MV-4-11 (cell line): Measurements from ENCODE around the gene CTSH.
"Not testable (repeated sequence)": the region's sequence is repeated elsewhere in the genome, so short reads cannot be mapped to it uniquely, and the experiment has no call there.

Experiments used
- DNase-seq: peaks from one replicate; lab custom pipeline; 2025; lab: John Stamatoyannopoulos, UW

CTSH gene

DNA sequence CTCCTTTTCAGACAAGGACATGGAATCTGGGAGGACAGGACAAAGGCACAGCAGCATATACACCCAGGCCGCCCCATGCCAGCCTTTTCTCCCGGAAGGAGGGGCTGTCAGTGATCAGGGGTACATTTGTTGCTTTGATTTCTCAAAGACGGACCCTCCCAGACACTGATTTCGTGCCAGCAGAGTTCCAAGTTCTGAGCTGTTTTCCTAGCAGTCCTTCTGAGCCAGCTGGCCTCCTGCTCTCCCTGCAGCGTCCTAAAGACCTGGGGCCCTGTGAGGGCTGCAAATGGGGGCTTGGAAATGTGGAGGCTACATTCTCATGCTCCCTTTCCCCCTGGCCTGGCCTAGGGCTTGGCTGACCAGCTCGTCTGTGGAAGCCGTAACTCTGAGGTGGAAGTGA is 22.3 kb downstream of the CTSH start:
- DNase-seq = no peak

DNA sequence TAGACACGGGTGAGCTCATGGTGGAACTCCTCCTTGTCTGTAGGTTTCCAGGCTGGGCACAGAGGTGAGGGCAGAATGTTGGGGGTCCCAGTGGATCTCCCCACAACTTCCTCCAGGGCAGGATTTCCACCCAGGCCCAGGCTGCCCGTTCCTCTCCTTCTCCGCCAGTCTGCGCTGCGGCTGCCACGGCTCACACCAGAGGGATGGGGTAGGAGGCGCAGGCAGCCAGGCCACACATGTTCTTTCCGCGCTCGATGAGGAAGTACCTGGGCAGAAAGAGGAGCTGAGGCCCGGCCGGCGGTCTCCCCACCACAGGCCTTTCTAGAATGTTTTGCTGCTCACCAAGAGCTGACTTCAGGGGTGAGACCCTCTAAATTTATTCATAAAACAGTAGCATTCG is 22.9 kb downstream of the CTSH start:
- no peak for DNase-seq

DNA sequence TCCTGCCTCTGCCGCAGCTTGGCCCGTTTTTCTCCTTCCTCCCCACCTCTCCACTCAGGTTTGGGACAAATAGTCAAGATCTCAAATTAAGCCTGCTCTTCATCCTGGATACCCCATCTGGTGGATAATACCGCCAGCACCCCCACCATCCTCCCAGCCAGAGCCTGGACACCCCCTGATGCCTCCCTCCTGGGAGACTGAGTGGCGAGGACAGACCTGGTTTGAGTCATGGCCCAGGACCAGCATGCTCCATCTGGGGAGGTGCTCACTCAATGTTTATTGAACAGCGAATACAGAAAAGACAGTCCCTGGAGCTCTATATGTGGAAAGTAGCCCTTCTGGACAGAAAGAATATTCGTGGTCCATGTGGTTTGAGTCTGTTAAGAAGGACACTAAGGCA is 23.3 kb downstream of the CTSH start:
- no peak for DNase-seq

DNA sequence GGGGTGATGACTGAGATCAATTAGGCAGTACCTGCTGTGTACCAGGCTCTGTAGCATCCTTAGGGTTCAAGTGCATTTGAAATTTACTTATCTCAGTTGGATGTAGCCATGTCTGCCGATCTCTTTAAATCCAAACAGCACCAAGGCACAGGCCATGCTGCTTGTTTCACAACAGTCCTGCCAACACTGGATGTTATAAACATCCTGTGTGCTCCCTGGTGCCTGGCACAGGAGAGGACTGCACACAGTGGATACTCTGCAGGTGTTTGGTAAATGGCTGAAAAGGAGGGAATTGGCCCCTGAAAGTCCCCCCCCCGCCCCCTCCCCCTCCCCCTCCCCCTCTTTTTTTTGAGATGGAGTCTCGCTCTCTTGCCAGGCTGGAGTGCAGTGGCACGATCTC is 27.0 kb downstream of the CTSH start:
- DNase-seq = no peak

DNA sequence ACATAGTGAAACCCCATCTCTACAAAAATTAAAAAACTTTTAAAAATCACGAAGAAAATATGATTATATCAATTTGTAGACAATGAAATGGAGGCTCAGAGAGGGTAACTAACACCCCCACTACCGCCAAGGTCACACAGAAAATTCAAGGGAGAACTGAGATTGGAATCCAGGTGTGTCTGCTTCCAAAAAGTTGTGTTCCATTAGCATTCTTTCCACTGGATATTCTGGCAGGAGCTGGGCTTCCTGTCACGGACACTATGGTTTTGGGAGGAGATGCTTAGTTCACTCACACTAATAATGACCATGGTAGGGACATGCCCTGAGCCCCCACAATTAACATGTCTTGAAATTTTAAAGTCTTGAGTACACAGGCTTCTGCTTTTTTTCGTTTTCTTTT is 28.8 kb downstream of the CTSH start:
- DNase-seq = no peak

DNA sequence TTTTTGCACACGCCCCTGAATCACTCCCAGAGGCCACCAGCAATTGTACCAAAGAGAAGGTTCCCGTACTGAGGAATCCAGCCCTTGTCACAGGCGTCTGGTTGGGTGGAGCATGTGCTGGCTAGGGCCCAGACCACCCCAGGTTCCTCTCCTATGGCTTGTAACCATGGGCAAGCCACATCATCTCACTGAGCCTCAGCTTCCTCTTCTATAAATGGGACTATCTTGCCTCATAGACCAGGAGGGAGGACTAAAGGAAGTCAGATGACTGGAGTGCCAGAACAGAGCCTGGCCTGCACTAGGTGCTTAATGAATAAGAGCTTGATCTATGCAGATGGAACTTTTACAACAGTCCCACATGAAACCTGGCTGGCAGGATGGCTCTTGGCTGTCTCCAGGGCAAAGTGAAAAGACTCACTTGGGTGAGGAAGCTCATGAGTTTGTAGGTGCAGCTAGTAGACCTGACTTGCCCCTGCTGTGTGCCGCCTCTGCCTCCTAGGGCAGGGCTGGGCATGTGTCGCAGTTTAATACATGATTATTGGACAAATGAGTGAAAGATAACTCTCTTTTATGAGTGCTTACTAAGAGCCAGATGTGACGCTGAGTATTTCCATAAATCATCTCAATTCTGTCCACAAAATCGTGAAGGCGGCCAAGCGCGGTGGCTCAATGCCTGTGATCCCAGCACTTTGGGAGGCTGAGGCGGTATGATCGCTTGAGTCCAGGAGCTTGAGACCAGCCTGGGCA is 29.3 kb downstream of the CTSH start:
- peak; percentile 98 for DNase-seq

DNA sequence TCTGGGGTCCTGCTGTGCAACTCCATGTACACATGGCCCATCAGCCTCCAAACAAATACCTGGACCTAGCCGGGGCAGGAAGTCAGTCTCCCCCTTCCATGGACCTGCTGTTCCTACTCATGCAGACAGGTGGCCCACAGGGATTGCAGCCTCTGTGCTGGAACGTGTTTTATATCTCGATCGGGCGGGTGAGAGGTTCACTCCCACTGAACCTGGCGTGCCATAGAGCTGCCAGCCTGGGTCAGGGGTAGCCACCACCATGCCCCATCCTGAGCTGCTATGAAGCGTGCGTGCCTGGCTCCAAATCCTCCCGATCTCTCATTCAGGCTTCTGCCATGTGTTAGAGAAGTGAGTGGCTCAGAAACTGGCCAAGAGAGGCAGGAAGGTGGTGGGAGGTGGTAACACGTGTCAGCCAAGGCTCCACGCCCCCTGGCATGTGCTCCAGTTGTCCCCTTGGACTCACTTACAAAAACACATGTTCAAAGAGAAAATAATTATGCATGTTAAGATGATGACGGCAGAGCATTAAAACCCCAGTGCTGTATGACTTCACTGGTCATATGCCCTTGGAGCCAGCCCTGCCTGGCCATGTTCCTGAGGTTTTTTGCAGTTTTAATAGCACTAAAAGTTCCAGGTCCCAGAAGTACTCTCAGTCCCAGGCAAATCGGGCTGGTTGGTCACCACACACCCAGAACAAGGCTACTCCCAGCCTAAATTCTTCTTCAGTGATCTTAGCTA is 30.6 kb downstream of the CTSH start:
- no peak for DNase-seq

DNA sequence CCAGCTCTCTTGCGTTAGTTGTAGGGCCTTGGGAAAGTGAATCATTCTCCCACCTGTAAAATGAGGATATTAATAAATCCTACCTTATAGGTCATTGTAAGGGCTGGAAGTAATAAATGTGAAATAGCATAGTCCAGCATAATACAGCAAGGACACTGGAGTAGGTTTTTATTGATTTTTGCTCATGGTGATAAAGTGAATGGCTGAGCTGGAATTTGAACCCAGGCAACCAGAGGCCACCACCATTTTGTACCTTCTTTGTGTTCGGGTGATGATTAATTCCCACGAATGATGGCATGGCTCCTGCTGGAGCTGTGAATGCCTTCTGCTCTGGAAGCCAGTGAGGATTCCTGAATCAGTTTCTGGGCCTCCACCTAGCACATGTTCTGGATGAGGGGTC is 31.8 kb downstream of the CTSH start:
- no peak for DNase-seq

DNA sequence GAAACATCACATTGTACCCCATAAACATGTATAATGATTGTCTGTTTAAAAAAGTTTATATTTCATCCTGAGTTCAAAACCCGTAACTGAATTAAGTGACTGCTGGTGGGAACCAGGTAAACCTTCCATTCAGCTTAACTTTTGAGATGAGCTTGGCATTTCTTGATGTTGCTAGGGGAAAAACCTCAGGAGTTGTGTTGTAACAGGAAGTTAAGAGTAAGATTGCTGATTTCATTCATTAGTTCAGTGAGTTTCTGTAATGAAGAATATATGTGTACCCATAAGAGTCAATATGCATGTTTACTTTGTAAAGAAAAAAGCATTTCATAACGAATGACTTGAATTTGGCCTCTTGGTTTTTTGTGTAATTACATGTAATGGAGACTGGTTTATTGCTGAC is 32.5 kb downstream of the CTSH start:
- no peak for DNase-seq

DNA sequence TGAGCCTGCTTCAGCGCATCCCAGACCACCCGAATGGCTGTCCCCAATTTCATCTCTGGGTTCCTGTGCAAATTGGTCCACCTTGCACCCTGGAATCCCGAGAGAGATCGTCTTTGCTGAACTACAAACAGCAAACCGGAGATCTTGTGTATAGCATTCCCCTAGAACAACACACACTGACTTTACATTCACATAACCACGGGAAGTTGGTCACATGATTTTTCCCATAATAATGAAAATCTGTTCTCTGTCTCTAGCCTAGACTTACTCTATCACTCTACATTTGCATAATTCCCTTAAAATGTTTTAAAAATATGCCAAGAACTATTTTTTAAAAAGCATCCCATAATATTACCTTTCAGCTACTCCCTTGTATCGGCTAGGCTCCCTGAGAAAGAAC is 34.6 kb downstream of the CTSH start:
- DNase-seq = no peak

DNA sequence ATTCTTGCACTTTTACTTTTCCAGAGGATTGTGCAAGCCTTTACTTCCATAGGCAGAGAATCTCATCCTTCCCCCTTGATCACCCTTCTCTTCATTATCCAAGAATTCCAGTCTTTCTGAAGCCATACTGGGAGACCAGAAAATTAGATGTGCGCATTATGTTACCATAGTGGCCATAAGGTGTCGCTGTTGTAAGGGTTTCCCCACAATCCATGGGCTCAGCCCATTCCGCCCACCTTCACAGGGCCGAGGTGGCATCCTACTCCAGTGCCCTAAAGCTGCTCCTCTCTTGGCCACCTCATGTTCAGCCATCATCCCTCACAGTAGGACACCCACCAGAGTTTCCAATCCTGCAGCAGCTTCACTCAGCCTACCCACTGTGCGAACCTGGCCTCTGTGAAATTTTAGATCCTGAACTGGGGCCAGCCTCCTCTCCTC is 35.0 kb downstream of the CTSH start:
- no peak for DNase-seq

DNA sequence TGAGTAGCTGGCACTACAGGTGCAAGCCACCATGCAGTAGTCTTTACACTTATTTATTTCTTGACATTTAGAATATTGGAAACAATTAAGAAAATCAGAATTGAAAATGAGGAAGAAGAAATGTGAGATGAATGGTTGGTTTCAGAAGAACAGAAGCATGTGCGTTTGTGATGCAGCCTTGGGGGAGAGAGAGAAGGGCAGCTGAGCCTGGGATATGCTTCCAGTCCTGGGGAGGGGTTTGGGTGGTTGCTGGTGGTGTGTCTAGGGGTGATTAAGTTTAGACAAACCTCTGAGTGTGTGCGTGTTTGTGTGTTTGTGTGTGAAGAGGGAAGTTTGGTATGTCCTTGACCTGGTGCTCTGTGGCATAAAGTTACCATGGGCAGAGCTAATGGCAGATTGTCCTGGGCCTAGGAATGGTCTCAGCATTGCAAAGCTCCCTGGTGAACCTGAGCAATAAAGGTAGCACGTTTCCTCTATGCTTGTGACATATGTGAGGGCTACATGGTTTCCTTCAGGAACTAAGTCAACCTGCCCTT is 35.6 kb downstream of the CTSH start:
- DNase-seq = peak; percentile 22

DNA sequence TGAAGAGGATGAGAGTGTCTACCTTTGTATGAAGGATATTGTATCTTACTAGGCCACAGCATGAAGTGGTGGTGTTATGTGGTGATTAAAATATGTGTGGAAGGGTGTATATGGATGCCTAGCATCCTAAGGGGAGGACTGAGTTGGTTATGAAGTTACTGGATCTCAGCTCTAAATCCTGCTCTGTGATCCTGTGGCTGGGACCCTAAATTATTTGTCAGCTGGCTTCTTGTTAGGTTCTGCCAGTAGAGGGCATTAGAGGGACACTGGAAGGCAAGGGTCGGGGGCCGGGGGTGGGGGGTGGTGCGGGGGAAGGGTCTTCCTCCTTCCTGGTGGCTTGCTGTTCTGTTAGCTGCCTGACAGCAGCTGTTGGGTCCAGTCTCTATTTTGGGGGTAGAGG is 37.3 kb downstream of the CTSH start:
- DNase-seq = no peak

DNA sequence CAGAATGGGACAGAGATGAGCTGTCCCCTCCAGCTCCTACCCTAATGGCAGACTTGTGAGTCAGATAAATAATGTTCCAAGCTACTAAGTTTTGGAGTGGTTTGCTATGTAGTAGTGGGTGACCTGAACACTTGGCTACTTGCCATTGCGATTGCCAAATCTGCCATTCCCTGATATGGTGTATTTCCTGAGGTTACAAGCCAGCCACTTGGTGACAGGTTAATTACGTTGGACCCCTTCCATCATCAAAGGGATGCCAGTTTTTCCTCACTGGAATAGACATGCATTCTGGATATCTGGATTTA is 38.6 kb downstream of the CTSH start:
- no peak for DNase-seq

DNA sequence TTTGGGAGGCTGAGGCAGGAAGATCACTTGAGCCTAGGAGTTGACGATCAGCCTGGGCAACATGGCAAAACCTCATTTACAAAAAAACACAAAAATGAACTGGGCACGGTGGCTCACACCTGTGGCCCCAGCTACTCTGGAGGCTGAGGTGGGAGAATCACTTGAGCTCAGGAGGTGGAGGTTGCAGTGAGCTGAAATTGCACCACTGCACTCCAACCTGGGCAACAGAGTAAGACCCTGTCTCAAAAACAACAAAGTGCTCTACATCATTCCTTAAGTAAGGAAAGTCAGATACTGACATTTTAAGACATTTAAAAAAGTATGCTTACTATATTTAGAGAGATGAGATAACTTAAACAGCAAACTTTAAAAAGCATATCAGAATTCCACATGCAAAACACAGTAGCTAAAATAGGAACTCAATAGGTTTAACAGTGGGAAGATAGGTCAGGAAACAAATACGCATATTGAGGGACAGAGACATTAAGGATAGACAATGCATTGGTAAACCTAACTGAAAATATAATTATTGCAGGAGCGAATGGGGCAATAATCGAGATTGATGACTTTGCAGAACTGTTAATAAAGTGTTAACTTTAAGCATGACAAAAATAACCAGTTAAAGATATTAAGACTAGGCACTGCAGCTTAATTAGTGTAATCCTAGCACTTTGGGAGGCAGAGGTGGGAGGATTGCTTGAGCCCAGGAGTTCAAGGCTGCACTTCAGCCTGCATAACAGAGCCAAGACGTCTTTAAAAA is 40.1 kb downstream of the CTSH start:
- DNase-seq = no peak

DNA sequence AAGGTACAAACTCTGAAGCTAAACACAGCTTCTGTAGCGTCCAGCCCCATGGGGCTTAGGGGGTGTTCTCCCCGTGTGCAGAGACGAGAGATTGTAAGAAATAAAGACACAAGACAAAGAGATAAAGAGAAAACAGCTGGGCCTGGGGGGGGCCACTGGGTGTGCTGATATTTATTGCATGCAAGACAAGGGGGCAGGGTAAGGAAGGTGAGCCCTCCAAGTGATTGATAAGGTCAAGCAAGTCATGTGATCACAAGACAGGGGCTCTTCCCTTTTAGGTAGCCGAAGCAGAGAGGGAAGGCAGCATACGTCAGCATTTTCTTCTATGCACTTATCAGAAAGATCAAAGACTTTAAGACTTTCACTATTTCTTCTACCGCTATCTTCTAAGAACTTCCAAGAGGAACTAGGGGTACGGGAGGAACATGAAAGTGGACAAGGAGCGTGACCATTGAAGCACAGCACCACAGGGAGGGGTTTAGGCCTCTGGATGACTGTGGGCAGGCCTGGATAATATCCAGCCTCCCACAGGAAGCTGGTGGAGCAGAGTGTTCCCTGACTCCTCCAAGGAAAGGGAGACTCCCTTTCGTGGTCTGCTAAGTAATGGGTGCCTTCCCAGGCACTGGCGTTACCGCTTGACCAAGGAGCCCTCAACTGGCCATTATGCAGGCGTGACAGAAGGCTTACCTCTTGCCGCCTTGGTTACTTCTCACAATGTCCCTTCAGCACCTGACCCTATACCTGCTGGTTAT is 42.4 kb downstream of the CTSH start:
- not testable (repeated sequence) for DNase-seq

DNA sequence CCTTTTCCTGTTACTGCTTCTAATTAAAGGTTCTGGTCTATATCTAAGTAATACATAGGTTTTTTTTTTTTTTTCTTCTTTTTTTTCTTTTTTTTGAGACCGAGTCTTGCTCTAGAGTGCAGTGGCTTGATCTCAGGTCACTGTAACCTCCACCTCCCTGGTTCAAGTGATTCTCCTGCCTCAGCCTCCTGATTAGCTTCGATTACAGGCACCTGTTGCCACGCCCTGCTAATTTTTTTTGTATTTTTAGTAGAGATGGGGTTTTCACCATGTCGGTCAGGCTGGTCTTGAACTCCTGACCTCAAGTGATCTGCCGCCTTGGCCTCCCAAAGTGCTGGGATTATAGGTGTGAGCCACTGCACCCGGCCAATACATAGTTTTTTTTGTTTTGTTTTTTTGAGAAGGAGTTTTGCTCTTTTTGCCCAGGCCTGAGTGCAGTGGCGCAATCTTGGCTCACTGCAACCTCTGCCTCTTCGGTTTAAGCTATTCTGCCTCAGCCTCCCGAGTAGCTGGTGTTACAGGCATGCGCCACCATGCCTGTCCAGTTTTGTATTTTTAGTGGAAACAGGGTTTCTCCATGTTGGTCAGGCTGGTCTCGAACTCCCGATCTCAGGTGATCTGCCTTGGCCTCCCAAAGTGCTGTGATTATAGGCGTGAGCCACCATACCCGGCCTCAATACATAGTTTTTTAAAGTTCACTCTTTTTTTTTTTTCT is 43.9 kb downstream of the CTSH start:
- DNase-seq = not testable (repeated sequence)

DNA sequence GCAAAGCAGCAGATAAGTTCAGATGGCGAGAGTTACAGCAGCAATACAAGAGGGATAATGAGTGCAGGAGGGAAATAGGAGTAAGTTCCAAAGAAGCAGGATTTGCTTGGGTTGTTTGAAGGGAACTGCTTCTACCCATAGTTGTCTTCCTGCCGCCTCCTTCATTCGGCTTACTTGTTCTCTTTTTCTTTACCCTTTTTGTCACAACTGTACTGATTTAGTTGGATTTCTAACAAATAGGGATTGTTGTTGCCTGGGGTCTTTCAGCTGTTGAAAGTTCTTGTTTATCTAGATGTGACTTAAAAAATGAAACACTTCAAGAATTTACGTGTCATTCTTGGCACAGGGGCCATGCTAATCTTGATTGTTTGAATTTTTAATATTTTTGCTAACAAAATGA is 46.3 kb downstream of the CTSH start:
- DNase-seq = no peak

DNA sequence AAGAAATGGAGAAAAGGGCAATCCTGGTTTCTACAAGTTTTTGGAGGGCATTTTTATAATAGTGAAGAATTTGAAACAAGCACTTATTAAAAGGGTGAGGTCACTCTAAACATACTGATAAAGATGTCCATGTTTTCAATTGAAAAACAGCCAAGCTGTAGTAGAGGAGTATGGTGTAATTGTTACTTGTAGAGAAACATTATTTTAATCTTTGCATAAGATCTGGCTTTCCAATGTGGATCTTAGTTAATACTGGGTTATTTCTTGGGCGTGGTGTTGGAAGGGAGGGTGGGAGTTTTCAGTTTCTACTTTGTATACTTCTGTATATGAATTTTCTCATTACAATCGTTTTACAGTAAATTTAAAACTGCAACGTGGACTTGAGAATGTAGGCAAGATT is 49.4 kb downstream of the CTSH start:
- no peak for DNase-seq

DNA sequence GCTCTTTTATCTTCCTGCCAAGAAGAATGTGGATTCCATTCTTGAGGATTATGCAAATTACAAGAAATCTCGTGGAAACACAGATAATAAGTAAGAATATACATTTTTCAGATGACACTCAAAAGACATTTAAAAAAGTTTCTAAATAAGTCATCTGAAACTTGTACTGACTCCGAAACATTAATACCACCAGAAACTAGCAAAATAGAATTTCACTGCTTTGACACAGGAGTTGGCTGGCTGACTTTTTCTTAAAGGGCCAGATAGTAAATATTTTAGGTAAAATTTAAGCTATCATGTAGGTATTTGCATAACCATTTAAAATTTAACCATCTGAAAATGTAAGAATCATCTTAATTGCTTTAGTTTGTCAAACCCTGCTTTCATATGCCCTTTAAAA is 51.3 kb downstream of the CTSH start:
- no peak for DNase-seq

DNA sequence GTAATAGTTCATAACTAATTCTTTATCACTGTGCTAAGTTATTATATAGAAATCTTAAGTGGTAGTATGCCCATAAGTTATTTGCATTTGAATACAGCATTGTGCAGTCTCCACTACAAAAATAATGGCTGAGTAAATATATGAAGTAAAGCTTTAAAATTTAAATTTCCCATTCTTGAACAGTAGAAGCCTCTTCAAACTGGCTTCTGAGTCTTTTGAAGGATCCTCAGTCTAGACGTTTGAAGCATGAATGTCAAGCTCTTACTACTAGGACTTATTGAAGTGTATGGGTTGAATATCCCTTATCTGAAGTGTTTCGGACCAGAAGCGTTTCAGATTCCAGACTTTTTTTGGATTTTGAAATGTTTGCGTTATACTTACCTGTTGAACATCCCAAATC is 55.8 kb downstream of the CTSH start:
- no peak for DNase-seq

DNA sequence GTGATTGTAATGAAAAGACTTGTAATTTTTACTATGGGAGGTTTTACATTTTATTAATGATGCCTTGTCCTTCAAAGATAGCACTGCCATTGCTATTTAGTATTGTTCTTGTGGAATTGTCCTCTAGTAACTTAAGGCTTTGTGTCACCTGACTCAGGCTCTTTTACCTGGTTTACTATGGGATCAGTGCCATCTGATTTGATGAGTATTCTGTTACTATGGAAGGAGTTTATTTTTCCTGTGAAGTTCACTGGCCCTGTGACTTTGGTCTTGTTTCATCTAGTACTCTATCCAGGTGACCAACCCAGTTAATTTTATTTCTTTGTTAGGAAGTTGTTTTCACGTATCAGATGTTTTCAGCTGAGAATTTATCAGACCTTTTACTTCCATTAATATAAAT is 63.2 kb downstream of the CTSH start:
- no peak for DNase-seq
